Measurements from ENCODE around the gene NEBL.
A peak's percentile ranks its signal among the peaks of the same experiment; 100 is the strongest.

NEBL gene

GRCh38 chr10:20870834-20871233 lies 26.3 kb downstream of the NEBL start:
- H3K36me3 ChIP-seq (ENCODE audit: control insufficient read depth, insufficient read depth, low read length), result no peaks in the 10 kb centered on the region
- no peaks in the 10 kb centered on the region for H3K4me1 ChIP-seq
- no peaks in the 10 kb centered on the region for H3K27me3 ChIP-seq (ENCODE audit: control insufficient read depth, insufficient read depth, low read length)
- H3K27ac ChIP-seq, result no peak overlapping the region
- H3K4me2 ChIP-seq (ENCODE audit: low read length), result no peak overlapping the region
- no peaks in the 10 kb centered on the region for H3K79me2 ChIP-seq
- no peak overlapping the region for H3K9ac ChIP-seq
- H3K9me3 ChIP-seq (ENCODE audit: control insufficient read depth, low read length), result no peaks in the 10 kb centered on the region
- H3K4me3 ChIP-seq (ENCODE audit: low read depth, low read length), result no peak overlapping the region
- no peak overlapping the region for H2AFZ ChIP-seq
- no peak for TF ChIP-seq CTCF (IDR thresholded peaks at IDR 0.05)

- Histone ChIP-seq H3K4me2 (ENCODE audit: low read length) (no peak overlapping the region), H3K4me1 (no peaks in the 10 kb centered on the region), H2AFZ (no peak overlapping the region), H3K36me3 (ENCODE audit: control insufficient read depth, insufficient read depth, low read length) (no peaks in the 10 kb centered on the region), H3K27me3 (ENCODE audit: control insufficient read depth, insufficient read depth, low read length) (no peaks in the 10 kb centered on the region), H3K79me2 (no peaks in the 10 kb centered on the region), H3K4me3 (ENCODE audit: low read depth, low read length) (no peak overlapping the region), H3K9ac (no peak overlapping the region), H3K27ac (no peak overlapping the region), H3K9me3 (ENCODE audit: control insufficient read depth, low read length) (no peaks in the 10 kb centered on the region)
- no peak for TF ChIP-seq CTCF (IDR thresholded peaks at IDR 0.05)
Observed at GRCh38 chr10:20863008-20863407, 34.1 kb downstream of the NEBL start.

- H3K27me3 ChIP-seq (ENCODE audit: control insufficient read depth, insufficient read depth, low read length), result no peaks in the 10 kb centered on the region
- H3K36me3 ChIP-seq (ENCODE audit: control insufficient read depth, insufficient read depth, low read length), result no peaks in the 10 kb centered on the region
- no peak overlapping the region for H3K4me2 ChIP-seq (ENCODE audit: low read length)
- no peak overlapping the region for H2AFZ ChIP-seq
- H3K4me1 ChIP-seq, result no peaks in the 10 kb centered on the region
- H3K27ac ChIP-seq, result no peak overlapping the region
- peak; percentile 42 for TF ChIP-seq CTCF (IDR thresholded peaks at IDR 0.05)
- no peak overlapping the region for H3K9ac ChIP-seq
- no peaks in the 10 kb centered on the region for H3K79me2 ChIP-seq
- no peak overlapping the region for H3K4me3 ChIP-seq (ENCODE audit: low read depth, low read length)
- no peaks in the 10 kb centered on the region for H3K9me3 ChIP-seq (ENCODE audit: control insufficient read depth, low read length)
Observed at GRCh38 chr10:20858292-20859124, 38.6 kb downstream of the NEBL start.

GRCh38 chr10:20856484-20856883 lies 40.6 kb downstream of the NEBL start:
- Histone ChIP-seq H3K79me2 (no peaks in the 10 kb centered on the region), H3K4me1 (no peaks in the 10 kb centered on the region), H3K36me3 (ENCODE audit: control insufficient read depth, insufficient read depth, low read length) (no peaks in the 10 kb centered on the region), H3K9ac (no peak overlapping the region), H2AFZ (no peak overlapping the region), H3K27ac (no peak overlapping the region), H3K9me3 (ENCODE audit: control insufficient read depth, low read length) (no peaks in the 10 kb centered on the region), H3K4me3 (ENCODE audit: low read depth, low read length) (no peak overlapping the region), H3K4me2 (ENCODE audit: low read length) (no peak overlapping the region), H3K27me3 (ENCODE audit: control insufficient read depth, insufficient read depth, low read length) (no peaks in the 10 kb centered on the region)
- TF ChIP-seq CTCF (IDR thresholded peaks at IDR 0.05), result no peak

Data from parathyroid adenoma (tissue), 2 donors.